Type B pancreatic cell (in vitro differentiated cells): Measurements from ENCODE around the gene ARHGEF4. TPM values are rescaled to one million over a fixed set of nuclear protein-coding genes. Genes with fewer than 3 reads are reported as not detected.

Source experiments
- DNase-seq: peaks from one replicate; pipeline ENCODE4 v3.0.0; 2021; ENCODE audit warnings: mixed read lengths; ENCODE audit not compliant: unreplicated experiment; ENCODE audit errors: extremely low spot score
- H3K27ac Mint-ChIP-seq: 2 replicates; pipeline ENCODE4 v1.8.0; 2021; ENCODE audit warnings: mild to moderate bottlenecking, mixed read lengths
- H3K27me3 Mint-ChIP-seq: 2 replicates; pipeline ENCODE4 v1.8.0; 2021; ENCODE audit warnings: mixed read lengths
- H3K36me3 Mint-ChIP-seq: 2 replicates; pipeline ENCODE4 v1.8.0; 2021; ENCODE audit warnings: mixed read lengths
- H3K4me1 Mint-ChIP-seq: one replicate; pipeline ENCODE4 v1.8.0; 2021; ENCODE audit warnings: mixed read lengths; ENCODE audit not compliant: unreplicated experiment
- H3K4me3 Mint-ChIP-seq: 2 replicates; pipeline ENCODE4 v1.8.0; 2021; ENCODE audit warnings: mild to moderate bottlenecking, mixed read lengths
- H3K9me3 Mint-ChIP-seq: 2 replicates; pipeline ENCODE4 v1.8.0; 2021; ENCODE audit warnings: mixed read lengths
- CTCF ChIP-seq: fragments of 200-600 bp; sonication (generic); conservative IDR thresholded peaks from 2 replicates; pipeline ENCODE4 v1.5.0; 2021; ENCODE audit warnings: antibody characterized with exemption, mild to moderate bottlenecking
- total RNA-seq: library from RNA; stranded (reverse); gene quantifications from 2 replicates; pipeline ENCODE4 v1.2.1, GENCODE V29; 2021; ENCODE audit warnings: low replicate concordance

ARHGEF4 gene
- total RNA-seq, 1 donor from 2014 or later = 31.4 TPM

GRCh38 chr2:130972410-130972809, 135.7 kb downstream of the ARHGEF4 start:
- no peak for DNase-seq
- no peak for TF ChIP-seq CTCF
- Mint-ChIP-seq H3K27ac (no peak overlapping the region), H3K4me3 (no peak overlapping the region), H3K9me3 (no peaks in the 10 kb centered on the region), H3K36me3 (no peaks in the 10 kb centered on the region), H3K4me1 (peaks cover 1% of the 10 kb centered on the region), H3K27me3 (peaks cover 14% of the 10 kb centered on the region)

- DNase-seq = no peak
- Mint-ChIP-seq H3K27ac (no peak overlapping the region), H3K27me3 (peaks cover 2% of the 10 kb centered on the region), H3K9me3 (no peaks in the 10 kb centered on the region), H3K4me3 (no peak overlapping the region), H3K36me3 (no peaks in the 10 kb centered on the region), H3K4me1 (no peaks in the 10 kb centered on the region)
- no peak for TF ChIP-seq CTCF
These were observed 139.0 kb downstream of the ARHGEF4 start for GRCh38 chr2:130975729-130976128.

- Mint-ChIP-seq H3K9me3 (no peaks in the 10 kb centered on the region), H3K36me3 (no peaks in the 10 kb centered on the region), H3K4me1 (no peaks in the 10 kb centered on the region), H3K27me3 (no peaks in the 10 kb centered on the region), H3K27ac (no peak overlapping the region), H3K4me3 (no peak overlapping the region)
- no peak for TF ChIP-seq CTCF
- no peak for DNase-seq
These were observed 140.0 kb downstream of the ARHGEF4 start for GRCh38 chr2:130976591-130977237.

- no peaks in the 10 kb centered on the region for H3K9me3 Mint-ChIP-seq
- TF ChIP-seq CTCF = no peak
- H3K27ac Mint-ChIP-seq = no peak overlapping the region
- no peaks in the 10 kb centered on the region for H3K4me1 Mint-ChIP-seq
- no peak overlapping the region for H3K4me3 Mint-ChIP-seq
- H3K27me3 Mint-ChIP-seq = no peaks in the 10 kb centered on the region
- H3K36me3 Mint-ChIP-seq = no peaks in the 10 kb centered on the region
- no peak for DNase-seq
These were observed 140.8 kb downstream of the ARHGEF4 start for GRCh38 chr2:130977461-130978050.

GRCh38 chr2:130981667-130982066, 145.0 kb downstream of the ARHGEF4 start:
- H3K27ac Mint-ChIP-seq = no peak overlapping the region
- H3K27me3 Mint-ChIP-seq = no peaks in the 10 kb centered on the region

More at GRCh38 chr2:130981667-130982066, 145.0 kb downstream of the ARHGEF4 start:
- no peak for DNase-seq
- H3K4me1 Mint-ChIP-seq = no peaks in the 10 kb centered on the region
- no peaks in the 10 kb centered on the region for H3K9me3 Mint-ChIP-seq
- H3K36me3 Mint-ChIP-seq = no peaks in the 10 kb centered on the region
- H3K4me3 Mint-ChIP-seq = no peak overlapping the region
- no peak for TF ChIP-seq CTCF
